GM19351 (cell line): Measurements from ENCODE around the gene SEC62.

Experiments
- ATAC-seq: cut with Tn5 transposase; IDR thresholded peaks from one replicate; pipeline ENCODE4 v1.9.1; 2021; ENCODE audit warnings: mild to moderate bottlenecking, moderate library complexity; ENCODE audit not compliant: unreplicated experiment

SEC62 gene, protein sequence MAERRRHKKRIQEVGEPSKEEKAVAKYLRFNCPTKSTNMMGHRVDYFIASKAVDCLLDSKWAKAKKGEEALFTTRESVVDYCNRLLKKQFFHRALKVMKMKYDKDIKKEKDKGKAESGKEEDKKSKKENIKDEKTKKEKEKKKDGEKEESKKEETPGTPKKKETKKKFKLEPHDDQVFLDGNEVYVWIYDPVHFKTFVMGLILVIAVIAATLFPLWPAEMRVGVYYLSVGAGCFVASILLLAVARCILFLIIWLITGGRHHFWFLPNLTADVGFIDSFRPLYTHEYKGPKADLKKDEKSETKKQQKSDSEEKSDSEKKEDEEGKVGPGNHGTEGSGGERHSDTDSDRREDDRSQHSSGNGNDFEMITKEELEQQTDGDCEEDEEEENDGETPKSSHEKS

DNA sequence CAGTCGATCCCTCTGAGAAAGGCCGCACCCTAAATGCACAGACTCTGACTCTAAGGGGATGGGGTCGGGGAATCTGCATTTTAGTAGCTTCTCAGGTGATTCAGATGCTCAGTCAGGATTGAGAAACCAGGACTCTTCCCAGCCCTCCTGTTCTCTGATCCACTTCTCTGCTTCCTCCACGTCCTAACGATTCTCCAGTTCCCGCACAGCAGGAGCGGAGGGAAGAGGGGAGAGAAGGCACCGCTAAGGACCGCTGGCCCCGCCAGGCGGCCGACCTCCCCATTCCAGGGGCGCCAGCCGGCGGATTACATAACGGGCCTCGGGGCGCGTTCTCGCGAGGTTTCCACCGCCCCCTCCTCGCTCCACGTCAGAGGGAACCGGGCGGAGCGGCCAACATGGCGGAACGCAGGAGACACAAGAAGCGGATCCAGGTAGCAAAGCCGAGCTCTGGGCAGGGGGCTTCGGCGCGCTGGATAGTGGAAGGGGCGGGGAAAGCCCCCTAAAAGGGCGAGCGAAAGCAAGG, at the start of gene SEC62:
SEC62 (plus strand) TSS at position 380 of the 523 bp plus-strand sequence; CDS start at position 396, 16 bp downstream.
- peak; percentile 84 for ATAC-seq

DNA sequence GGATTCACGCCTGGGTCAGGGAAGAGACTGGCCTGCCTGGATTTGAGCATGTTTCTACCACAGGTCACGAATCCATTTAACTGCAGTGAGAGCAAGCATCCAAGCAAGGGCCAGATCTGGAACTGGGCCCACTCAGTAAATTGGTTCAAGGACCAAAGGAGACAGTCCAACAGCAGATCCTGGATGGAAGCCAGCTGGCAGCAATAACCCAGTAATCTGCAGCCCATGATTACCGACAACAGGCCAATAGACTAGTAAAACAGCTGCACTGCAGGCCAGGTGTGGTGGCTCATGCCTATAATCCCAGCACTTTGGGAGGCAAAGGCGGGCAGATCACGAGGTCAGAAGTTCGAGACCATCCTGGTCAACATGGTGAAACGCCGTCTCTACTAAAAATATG, 43.4 kb upstream of the SEC62 start:
- ATAC-seq = no peak

DNA sequence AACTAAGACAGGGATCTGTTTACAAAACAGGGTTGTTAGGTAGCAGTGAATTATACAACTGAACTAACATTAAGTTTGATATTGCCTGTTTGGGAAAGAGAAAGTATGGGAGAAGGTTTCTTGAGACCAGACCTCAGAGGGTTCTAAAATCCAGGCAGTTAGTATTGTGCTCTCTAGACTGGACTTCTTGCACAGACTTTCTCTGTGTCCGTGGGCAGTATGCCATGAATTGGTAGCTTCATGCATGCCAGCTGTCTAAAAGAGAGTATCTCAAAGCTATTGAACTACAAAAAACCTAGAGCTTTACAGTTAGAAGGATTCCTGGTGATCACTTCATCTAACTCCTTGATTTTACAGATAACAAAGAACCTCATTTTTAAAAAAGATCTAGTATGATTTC, 42.8 kb upstream of the SEC62 start:
- no peak for ATAC-seq

DNA sequence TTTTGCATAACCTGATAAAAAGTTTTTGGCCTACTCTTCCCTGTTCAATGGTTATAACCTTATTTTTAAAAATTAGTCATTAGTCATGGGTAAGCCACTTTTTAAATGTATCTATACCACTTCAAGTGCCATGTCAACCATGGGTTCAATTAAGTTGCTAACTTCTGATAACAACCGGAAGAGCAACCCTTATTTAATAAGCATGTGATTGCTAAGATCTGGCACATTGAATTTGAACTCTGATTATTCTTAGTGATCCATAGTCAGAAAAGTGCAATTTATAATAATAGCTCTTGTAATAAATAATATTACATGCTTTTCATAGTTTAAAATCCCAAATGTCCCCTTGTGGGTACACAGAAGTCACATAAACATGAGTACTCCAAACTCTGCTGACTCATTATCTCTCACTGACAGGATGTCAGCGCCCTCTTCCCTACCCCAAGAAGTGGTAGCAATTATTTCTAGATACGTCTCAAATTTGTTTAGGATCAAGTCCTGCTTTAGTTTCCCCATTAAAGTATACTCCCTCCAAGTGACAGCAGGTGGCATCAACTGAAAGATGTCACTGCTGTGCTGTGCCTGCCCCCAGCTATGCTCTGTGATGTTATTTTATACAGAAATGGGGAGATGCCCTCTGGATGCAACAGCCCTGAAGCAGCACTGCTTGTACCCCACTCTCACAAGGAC, 36.6 kb upstream of the SEC62 start:
- no peak for ATAC-seq

DNA sequence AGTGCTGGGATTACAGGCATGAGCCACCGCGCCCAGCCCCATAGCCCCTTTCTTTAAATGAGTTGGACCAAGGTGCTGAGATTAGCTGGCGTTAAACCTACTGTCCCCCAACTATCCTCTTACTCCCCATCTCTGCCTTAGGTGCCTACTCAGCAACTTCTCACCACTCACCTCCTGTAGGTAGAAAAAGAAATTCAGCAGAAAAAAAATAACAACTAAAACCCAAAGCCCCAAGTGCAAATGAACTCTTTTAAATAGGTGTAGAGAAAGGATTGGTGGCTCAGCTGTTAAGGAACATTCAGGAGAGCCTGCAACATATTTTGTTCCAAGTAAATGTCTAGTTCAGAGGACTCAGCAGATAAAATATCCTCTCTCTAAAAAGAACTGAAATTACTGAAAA, 35.8 kb upstream of the SEC62 start:
- ATAC-seq = no peak

DNA sequence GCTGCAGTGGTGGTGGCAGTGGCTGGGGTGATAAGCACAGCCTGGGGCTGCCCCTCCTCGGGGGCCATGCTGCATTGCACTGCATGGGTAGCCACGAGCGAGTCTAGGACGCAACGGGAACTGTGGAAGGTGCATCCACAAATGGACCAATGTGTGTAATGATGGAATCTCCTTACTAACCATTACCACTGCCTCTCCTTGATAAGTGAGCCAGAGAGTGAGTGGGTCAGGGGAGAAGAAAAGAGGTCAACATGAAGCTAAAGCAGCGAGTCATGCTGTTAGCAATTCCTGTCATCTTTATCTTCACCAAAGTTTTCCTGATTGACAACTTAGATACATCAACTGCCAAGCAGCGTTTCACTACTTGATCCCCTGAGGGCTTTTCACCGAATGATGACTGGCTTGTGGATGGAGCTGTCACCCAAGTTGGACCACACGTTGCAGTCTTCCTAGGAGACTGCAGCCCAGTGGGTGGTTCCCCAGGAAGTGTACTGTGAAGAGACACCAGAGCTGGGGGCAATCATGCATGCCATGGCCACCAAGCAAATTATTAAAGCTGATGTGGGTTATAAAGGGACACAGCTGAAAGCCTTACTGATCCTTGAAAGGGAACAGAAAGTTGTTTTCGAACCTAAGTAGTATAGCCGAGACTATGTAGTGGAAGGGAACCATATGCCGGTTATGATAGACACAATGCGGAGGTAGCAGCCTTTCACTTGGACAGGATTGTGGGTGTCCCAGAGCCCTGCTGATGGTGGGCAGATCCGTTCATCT, 34.7 kb upstream of the SEC62 start:
- ATAC-seq = peak; percentile 86

DNA sequence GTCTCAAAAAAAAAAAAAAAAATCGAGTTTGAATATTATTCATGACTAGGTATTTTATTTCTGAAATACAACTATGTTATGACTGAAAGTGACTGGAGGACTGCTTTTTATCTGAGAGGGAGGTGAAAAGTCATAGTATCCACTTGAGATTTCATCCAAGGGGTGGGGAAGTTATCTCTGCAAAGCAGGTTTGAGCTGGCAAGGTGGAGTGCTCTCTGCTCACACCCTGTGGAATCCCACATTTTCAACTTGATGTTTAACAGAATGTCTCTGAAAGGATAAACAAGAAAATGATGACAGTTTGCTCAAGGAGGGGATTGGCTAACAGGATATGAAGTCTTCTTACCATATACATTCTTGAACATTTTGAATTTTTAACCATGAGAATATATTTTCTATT, 27.3 kb upstream of the SEC62 start:
- ATAC-seq = no peak

DNA sequence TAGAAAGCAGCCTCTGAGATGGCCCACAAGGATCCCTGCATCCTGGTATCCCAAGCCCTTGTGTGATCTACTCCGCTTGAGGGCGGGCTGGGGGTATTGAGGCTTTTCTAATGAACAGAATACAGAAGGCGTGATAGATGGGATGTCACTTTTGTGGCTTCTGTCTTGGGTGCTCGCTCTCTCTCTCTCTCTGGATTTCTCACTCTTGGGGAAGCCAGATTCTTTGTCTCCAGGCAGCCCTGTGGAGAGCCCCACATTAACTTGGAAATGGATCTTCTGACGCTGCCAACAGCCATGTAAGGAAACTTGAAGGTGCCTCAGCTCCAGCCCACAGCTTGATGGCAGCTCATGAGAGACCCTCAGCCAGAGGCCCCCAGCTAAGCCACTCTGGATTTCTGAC, 26.9 kb upstream of the SEC62 start:
- no peak for ATAC-seq

DNA sequence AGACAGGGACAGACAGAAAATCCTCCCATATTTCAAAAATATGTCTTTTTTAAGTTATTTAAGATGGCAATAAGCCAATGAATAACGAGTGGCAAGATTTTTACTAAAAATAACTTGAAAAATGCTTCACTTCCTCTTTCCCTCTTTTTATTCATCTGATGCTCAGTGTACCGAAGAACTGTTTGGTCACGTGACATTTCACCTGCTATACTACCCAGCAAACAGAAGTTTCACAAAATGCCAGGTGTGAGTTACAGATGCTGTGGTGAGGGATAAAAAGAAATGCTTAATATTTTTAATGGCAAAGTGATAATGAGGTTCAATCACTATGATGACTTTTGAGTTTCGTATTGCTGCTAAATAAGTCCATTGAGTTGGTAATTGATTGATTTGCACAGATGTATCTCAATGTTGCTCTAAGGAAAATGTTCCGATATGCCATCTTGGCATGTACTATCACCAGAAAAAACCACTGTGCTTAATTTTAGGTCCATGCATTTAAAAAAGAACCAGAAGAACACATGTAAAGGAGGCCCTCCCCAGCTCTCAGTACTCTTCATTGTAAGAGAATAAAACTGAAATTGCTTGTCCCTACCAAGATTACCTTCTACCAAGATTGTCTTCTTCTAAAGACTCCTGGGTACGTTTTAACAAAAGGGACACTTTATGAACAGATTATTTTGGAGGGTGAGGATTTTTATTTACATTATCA, 26.0 kb upstream of the SEC62 start:
- peak; percentile 66 for ATAC-seq

DNA sequence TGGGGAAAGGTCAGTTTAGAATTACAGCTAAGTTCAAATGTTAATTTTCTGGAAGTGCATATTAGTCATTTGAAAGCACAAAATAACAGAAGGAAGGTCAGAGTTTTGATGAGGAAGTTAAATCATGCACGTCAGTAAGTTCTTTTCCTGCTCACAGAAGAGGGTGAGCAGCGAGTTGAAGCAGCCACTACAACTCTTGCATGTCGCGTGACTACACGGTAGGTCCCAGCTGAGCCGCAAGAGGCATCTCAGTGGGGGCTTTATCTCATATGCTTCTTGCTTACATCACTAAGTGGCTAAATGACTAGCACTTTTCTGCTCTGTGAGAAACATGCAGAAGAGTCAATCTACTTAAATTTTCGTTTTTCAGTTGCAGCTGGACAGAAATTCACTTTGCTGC, 21.3 kb upstream of the SEC62 start:
- ATAC-seq = peak; percentile 87

DNA sequence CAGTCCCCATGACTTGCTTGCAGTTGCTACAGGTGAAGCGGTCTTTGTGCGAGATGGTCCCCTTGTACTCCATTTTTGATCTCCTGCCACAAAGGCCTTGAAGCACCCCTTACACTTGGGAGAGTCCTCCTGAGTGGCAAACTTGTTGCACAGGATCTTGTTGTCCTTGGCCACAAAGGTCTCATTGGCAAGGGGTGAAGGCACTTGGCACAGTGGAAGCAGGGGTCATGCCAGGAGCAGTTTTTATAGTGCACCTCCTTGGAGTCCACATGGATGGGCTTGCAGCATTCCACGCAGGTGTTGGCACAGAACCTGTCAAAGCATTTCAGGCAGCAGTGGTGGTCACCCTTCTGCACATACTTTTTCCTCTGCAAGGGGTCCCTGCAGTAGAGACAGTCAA, 20.3 kb upstream of the SEC62 start:
- no peak for ATAC-seq

DNA sequence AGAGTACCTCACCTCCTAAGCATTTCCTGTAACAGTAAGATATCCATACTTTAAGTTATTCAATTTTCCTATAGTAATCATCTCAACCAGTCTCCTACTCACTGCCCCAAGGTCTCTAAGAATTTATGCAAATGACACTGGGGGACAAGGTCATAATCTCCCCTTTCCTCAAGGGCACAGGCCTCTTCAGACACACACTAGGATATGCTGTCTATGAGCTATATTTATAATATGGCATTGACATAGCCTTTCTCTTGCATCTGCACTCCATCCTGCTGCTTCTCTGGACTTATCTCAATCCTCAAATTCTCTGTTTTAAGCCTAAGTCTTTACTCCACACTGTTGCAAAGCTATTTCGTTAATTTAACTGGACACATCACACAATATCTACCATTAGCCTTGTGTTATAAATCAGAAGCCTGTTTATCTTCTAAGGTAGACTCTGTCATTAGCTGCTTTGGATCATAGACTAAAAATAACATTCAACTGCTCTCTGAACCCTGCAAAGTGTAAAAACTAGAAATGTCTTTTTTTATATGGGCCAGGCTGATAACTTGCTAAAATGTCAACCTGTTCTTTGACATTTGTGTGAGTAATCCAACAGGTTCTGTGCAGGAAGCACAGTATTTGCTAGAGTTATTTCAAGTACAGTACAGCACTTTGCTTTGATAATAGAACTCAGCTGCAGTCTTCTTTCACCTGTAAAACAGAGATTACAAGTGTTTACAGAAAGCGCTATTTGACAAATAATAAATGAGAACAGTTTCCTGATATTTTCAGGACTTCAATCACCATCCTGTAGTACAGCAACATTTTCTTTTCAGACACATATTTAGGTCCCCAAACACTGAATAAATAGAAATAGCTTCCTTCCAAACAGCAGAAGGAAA, 17.8 kb upstream of the SEC62 start:
- no peak for ATAC-seq

DNA sequence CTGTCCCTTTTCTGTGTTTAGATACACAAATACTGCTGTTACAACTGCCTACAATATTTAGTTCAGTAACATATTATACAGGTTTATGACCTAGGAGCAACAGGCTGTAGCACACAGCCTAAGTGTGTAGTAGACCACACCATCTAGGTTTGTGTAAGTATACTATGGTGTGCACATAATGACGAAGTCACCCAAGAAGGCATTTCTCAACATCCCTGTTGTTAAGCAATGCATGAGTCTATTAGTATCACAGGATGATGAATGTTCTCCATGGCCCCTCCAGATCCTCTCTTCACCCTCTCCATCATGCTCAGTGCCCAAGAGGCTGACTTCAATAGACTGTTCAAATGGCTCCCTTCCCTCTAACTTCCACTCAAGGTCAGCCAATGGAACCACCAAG, 14.6 kb upstream of the SEC62 start:
- ATAC-seq = no peak

DNA sequence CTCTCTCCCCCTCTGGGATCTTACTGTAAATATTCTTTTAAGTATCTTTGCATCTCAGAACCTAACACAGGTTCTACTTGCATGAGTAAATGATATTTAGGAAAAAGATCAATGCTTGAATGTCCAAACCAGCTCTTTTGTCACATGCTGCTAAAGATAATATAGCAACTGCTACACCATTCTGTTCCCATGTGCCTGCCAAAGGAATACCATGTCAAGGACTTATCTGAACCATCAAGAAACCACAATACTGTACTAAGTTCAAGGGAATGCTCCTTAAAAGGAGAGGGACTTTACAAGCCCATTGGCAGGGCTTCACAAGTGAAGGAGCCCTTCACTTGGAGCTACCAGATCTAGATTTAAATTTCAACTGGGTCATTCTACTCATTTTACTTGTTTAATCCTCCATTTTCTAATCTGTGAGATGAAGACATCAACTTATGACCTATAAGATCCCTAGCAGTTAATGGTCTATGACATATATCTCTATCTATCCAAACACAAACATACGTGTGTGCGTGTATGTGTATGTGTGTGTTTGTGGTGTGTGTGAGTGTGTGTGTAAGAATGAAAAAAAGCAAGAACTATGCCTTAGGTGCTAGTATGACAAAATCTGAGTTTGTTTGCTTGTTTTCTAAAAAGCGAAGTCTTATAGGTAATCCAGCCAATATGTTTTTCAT, 13.0 kb upstream of the SEC62 start:
- ATAC-seq = peak; percentile 32

DNA sequence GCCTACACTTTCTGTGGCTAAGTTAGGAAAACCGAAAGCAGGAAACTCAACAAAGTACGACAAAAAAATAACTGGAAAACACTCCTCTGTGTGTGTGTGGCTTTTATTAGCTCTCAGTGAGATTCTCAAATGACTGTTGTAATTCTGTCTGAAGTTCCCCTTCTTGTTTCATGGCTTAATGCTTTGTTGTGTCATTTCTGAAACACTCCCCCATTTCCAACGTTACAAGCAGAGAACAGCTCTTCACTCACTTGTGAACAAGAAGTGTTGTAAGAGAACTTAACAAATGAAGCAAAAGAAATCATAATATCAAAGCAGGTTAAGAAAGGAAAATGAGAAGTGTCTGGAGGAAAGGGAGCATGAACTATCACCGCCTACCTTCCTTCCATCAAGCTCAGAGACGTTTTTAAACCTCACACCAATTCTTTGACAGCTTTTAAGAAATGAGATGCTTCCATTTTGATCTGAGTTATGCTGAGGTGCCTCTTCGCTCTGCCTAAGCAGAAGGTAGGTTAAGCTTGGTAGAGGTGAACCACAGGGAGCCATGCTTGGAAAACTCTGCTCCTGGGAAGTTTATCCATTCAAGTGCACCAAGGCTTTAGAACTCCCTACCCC, 12.4 kb upstream of the SEC62 start:
- ATAC-seq = peak; percentile 79

DNA sequence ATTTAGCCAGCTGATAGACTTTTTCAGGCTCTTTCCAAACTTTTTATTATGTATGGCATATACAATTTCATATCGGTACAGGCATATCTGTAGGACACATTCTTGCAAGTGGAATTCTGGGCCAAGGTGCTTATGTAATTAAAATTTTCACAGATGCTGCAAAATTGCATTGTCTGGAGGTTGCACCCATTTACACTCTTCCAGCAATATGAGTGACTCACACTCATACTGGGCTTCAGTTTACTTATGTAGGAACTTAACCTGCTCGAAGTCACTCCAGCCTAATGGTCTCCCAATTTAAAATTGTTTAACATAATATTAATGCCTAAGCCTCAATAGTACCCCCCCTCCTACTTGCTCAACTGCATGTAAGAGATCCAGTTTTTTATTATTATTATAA, 11.2 kb upstream of the SEC62 start:
- ATAC-seq = no peak

DNA sequence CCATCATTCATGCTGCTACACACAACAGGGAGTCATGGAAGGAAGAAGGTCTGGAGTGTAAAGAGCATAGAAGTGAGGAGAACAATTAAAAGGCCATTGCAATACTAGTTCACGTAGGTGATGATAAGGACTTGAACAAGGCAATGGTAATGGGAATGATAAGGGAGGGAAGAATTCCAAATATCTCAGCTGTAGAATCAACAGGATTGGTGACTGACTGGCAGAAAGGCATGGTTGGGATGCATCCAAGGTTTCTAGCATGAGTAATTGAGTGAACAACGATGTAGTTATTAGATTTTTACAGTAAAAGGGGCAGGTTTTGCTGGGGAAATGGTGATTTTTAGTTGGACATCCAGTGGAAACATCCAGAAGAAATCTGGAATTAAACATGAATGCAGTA, 2.4 kb upstream of the SEC62 start:
- no peak for ATAC-seq

DNA sequence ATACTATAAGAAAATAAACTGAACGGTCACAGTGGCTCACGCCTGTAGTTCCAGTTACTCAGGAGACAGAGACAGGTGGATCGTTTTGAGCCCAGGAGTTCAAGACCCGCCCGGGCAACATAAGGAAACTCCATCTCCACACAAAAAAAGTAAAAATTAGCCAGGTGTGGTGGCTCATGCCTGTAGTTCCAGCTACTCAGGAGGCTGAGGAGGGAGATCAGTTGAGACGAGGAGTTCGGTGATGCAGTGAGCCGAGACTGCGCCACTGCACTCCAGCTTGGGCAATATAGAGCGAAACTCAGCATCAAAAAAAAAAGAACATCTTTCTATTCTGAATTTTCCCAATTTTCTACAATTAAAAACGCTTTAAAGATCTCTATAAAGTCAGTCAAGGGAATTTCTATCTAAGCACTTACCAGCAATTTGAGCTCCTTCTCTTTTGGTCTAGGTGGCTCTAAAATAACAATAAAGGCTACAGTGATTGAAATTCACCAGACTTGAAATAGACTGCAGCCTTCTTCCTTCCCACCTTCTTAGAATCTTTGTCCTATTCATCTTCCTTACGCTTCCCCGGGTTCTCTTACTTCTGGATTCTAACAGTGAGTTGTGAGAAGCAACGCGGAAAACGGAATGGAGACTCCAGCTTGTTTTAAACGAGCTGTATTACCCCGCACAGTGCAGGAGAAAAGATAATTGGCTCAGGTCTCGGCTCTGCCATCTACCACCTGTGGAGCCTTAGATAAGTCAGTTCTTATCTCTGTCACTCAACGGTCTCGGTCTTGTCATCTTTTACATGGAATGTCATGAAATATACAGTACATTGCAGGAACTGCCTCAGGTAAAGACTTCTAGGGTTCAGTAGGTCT, 812 bp upstream of the SEC62 start:
- peak; percentile 21 for ATAC-seq
